WERI-Rb-1 (cell line): ENCODE data around the gene PRKCZ.

Experiments used
- DNase-seq: peaks from one replicate; pipeline ENCODE4 v3.0.0-alpha.2; 2020
- H3K27ac ChIP-seq: fragments of 250-450 bp; sonication (Bioruptor Pico); 2 replicates; pipeline ENCODE4 v1.5.1; 2020; ENCODE audit warnings: mild to moderate bottlenecking, moderate library complexity
- H3K27me3 ChIP-seq: fragments of 250-450 bp; sonication (Bioruptor Pico); 2 replicates; pipeline ENCODE4 v1.5.1; 2021; ENCODE audit warnings: mild to moderate bottlenecking, low read depth, moderate library complexity; ENCODE audit not compliant: insufficient read depth, severe bottlenecking
- H3K36me3 ChIP-seq: fragments of 250-450 bp; sonication (Bioruptor Pico); 2 replicates; pipeline ENCODE4 v1.5.1; 2020; ENCODE audit warnings: mild to moderate bottlenecking, moderate library complexity
- H3K4me3 ChIP-seq: 2 replicates; pipeline ENCODE4 v1.5.1; 2011; ENCODE audit warnings: low read depth, mild to moderate bottlenecking, control low read depth, low read length
- H3K9me3 ChIP-seq: fragments of 250-450 bp; sonication (Bioruptor Pico); 2 replicates; pipeline ENCODE4 v1.5.1; 2021; ENCODE audit warnings: mild to moderate bottlenecking, moderate library complexity; ENCODE audit not compliant: severe bottlenecking
- CTCF ChIP-seq: IDR thresholded peaks from 2 replicates; pipeline ENCODE4 v1.5.1; 2011; ENCODE audit warnings: low read depth, mild to moderate bottlenecking, control low read depth, inconsistent platforms, low read length

The PRKCZ gene

GRCh38 chr1:2204415-2205190 is 154.4 kb downstream of the PRKCZ start:
- no peaks in the 10 kb centered on the region for H3K9me3 ChIP-seq
- TF ChIP-seq CTCF, result no peak
- no peaks in the 10 kb centered on the region for H3K27me3 ChIP-seq
- H3K36me3 ChIP-seq, result no peaks in the 10 kb centered on the region
- H3K27ac ChIP-seq, result no peak overlapping the region
- DNase-seq, result no peak
- H3K4me3 ChIP-seq, result no peak overlapping the region

GRCh38 chr1:2205191-2205952 is 155.2 kb downstream of the PRKCZ start:
- DNase-seq, result peak; percentile 48
- no peaks in the 10 kb centered on the region for H3K9me3 ChIP-seq
- no peaks in the 10 kb centered on the region for H3K36me3 ChIP-seq
- H3K4me3 ChIP-seq, result no peak overlapping the region
- H3K27me3 ChIP-seq, result no peaks in the 10 kb centered on the region
- no peak overlapping the region for H3K27ac ChIP-seq
- no peak for TF ChIP-seq CTCF

- no peaks in the 10 kb centered on the region for H3K27me3 ChIP-seq
- peak; percentile 65 for DNase-seq
- no peaks in the 10 kb centered on the region for H3K9me3 ChIP-seq
- no peak overlapping the region for H3K4me3 ChIP-seq
- no peaks in the 10 kb centered on the region for H3K36me3 ChIP-seq
- no peak overlapping the region for H3K27ac ChIP-seq
- no peak for TF ChIP-seq CTCF
These were observed 156.7 kb downstream of the PRKCZ start for GRCh38 chr1:2206813-2207487.

GRCh38 chr1:2208309-2209239 is 158.4 kb downstream of the PRKCZ start:
- no peaks in the 10 kb centered on the region for H3K27me3 ChIP-seq
- H3K9me3 ChIP-seq, result no peaks in the 10 kb centered on the region
- no peaks in the 10 kb centered on the region for H3K36me3 ChIP-seq
- no peak for TF ChIP-seq CTCF
- no peak for DNase-seq
- H3K4me3 ChIP-seq, result no peak overlapping the region
- H3K27ac ChIP-seq, result no peak overlapping the region

- TF ChIP-seq CTCF, result no peak
- Histone ChIP-seq H3K27me3 (no peaks in the 10 kb centered on the region), H3K36me3 (no peaks in the 10 kb centered on the region), H3K27ac (no peak overlapping the region; the same call in 1 of the 2 replicates), H3K9me3 (no peaks in the 10 kb centered on the region), H3K4me3 (no peak overlapping the region)
- no peak for DNase-seq
These were observed 159.3 kb downstream of the PRKCZ start for GRCh38 chr1:2209400-2210083.
